Measurements from ENCODE around the gene SLC39A3. TPM values are rescaled to one million over a fixed set of nuclear protein-coding genes. Genes with fewer than 3 reads are reported as not detected.

The SLC39A3 gene
- total RNA-seq, 1 donor from 2014 or later = 26.7 TPM

DNA sequence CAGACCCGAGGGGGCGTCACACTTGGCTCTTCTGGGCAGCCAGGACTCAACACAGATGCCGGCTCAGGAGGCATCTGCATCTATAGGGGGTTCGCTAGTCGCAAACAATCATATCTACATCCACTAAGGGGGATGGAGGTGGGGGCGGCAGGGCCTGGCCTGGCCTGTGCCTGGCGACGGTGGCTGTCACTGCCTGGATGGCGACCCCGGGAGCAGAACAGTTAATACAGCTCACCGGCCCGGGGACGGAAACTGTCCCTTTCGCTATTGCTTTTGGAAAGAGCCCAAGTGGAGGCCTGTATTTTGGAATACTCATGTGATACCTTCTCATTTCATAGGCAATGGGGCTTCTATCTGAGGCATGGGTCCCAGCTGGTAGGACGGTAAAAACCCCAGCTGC, 25.6 kb upstream of the SLC39A3 start:
- H3K27ac ChIP-seq = no peak overlapping the region
- H3K4me1 ChIP-seq = peaks cover 4% of the 10 kb centered on the region
- peaks cover 83% of the 10 kb centered on the region for H3K36me3 ChIP-seq
- intact Hi-C loops (cut with DNase I) = loop anchor here (10.0 kb wide), 1 partner anchor 121 kb away; no protein-coding TSS in a partner anchor
- no peak overlapping the region for H3K4me3 ChIP-seq
- DNase-seq = no peak
- H3K27me3 ChIP-seq = no peaks in the 10 kb centered on the region
- TF ChIP-seq, protein P1, sequence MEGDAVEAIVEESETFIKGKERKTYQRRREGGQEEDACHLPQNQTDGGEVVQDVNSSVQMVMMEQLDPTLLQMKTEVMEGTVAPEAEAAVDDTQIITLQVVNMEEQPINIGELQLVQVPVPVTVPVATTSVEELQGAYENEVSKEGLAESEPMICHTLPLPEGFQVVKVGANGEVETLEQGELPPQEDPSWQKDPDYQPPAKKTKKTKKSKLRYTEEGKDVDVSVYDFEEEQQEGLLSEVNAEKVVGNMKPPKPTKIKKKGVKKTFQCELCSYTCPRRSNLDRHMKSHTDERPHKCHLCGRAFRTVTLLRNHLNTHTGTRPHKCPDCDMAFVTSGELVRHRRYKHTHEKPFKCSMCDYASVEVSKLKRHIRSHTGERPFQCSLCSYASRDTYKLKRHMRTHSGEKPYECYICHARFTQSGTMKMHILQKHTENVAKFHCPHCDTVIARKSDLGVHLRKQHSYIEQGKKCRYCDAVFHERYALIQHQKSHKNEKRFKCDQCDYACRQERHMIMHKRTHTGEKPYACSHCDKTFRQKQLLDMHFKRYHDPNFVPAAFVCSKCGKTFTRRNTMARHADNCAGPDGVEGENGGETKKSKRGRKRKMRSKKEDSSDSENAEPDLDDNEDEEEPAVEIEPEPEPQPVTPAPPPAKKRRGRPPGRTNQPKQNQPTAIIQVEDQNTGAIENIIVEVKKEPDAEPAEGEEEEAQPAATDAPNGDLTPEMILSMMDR (IDR thresholded peaks at IDR 0.05) = no peak
- no peaks in the 10 kb centered on the region for H3K9me3 ChIP-seq
- no peak for ATAC-seq

- no peaks in the 10 kb centered on the region for H3K9me3 ChIP-seq
- TF ChIP-seq, protein P1 (IDR thresholded peaks at IDR 0.05) = no peak
- H3K36me3 ChIP-seq = peaks cover 83% of the 10 kb centered on the region
- H3K4me3 ChIP-seq = no peak overlapping the region
- no peaks in the 10 kb centered on the region for H3K27me3 ChIP-seq
- H3K4me1 ChIP-seq = peaks cover under 1% of the 10 kb centered on the region
- intact Hi-C loops (cut with DNase I) = loop anchor here (10.0 kb wide), 1 partner anchor 120 kb away; no protein-coding TSS in a partner anchor
- DNase-seq (no peak), ATAC-seq (no peak)
- no peak overlapping the region for H3K27ac ChIP-seq
Observed at GRCh38 chr19:2764945-2765344, 25.1 kb upstream of the SLC39A3 start.

DNA sequence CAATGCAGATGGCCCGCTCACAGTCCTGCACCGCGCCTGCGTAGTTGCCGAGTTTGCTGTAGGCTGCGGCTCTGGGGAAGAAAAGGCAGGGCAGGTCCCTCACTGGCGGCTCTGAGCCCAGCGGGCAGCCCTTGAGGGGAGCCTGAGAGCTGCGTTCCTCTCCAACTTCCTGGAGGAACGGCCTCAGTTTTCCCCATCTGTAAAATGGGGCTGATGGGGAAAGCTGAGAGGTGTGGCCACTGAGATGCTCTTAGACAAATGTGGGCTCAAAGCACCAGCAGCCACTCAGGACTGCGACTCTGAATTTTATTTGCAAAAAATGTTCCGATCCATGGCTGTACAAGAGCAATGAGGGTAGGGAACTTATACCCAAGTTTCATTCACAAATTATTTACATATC, 23.9 kb upstream of the SLC39A3 start:
- DNase-seq (no peak), ATAC-seq (no peak)
- no peak overlapping the region for H3K4me3 ChIP-seq
- no peaks in the 10 kb centered on the region for H3K4me1 ChIP-seq
- no peaks in the 10 kb centered on the region for H3K27me3 ChIP-seq
- H3K36me3 ChIP-seq = peaks cover 86% of the 10 kb centered on the region
- no peaks in the 10 kb centered on the region for H3K9me3 ChIP-seq
- intact Hi-C loops (cut with DNase I) = loop anchor here (10.0 kb wide), 1 partner anchor 119 kb away; no protein-coding TSS in a partner anchor
- TF ChIP-seq, protein P1 (IDR thresholded peaks at IDR 0.05) = no peak
- H3K27ac ChIP-seq = no peak overlapping the region

- Histone ChIP-seq H3K9me3 (no peaks in the 10 kb centered on the region), H3K36me3 (peaks cover 84% of the 10 kb centered on the region), H3K27me3 (no peaks in the 10 kb centered on the region), H3K4me1 (no peaks in the 10 kb centered on the region), H3K4me3 (no peak overlapping the region), H3K27ac (no peak overlapping the region)
- DNase-seq (no peak), ATAC-seq (no peak)
- intact Hi-C loops (cut with DNase I) = loop anchor here (10.0 kb wide), 1 partner anchor 118 kb away; no protein-coding TSS in a partner anchor
- TF ChIP-seq, protein P1 (IDR thresholded peaks at IDR 0.05) = no peak
Observed at GRCh38 chr19:2762783-2763496, 23.1 kb upstream of the SLC39A3 start.

DNA sequence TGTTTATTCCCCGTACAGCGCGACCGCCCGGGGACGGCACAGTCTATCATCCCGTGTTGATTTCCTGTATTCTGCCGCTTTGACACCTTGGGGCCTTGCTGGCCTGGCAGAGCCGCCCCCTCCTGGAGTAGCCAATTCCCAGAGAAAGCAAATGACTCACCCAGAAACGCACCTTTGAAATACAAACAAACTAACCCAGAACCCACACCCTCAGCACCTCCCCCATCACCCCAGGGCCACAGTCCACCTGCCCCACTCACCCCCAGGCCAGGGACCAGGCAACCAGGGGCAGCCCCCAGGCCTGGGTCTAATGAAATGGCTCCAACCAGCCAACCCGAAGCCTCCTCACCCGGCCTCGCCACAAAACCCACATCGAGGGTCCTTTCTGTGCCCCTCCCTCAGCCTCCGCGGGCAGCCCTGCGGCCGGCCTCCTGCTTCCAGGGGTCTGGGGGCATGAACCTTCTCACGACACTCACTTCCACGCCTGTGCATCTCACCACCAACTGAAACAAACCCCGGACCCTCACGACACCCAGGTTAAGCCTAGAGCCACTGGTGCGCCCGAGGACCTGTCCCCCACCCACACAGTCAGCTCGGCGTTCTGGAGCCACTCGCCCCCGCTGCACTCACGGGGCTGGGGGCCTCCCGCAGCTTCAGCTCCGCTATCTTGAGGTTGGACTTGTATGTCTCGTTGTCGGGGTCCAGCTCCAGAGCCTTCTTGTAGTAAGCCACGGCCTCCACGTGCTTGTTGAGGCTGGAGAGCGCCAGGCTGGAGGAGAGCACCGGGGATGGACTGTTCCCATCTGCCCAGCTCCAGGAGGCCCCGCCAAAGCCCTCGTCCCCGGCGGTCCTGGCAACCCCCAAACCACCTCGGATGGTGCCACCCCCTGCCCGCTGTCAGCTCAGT, 22.3 kb upstream of the SLC39A3 start:
- Histone ChIP-seq H3K36me3 (peaks cover 82% of the 10 kb centered on the region), H3K27me3 (no peaks in the 10 kb centered on the region), H3K4me3 (no peak overlapping the region), H3K4me1 (no peaks in the 10 kb centered on the region), H3K9me3 (no peaks in the 10 kb centered on the region), H3K27ac (no peak overlapping the region)
- TF ChIP-seq, protein P1 (IDR thresholded peaks at IDR 0.05) = no peak
- no peak for DNase-seq
- intact Hi-C loops (cut with DNase I) = loop anchor here (10.0 kb wide), 1 partner anchor 117 kb away; no protein-coding TSS in a partner anchor
- ATAC-seq = no peak

Data from upper lobe of right lung (tissue), 1 donor.